ENCODE measurements around the gene DVL3.

GRCh38 chr3:184134746-184135148 lies 20.4 kb upstream of the DVL3 start:
- TF ChIP-seq CTCF (IDR thresholded peaks at IDR 0.05) (no peak), POLR2AphosphoS5 (IDR thresholded peaks at IDR 0.05) (no peak)

Data from breast epithelium (tissue), 3 donors.